ENCODE results near the gene C22orf39.

The C22orf39 gene

GRCh38 chr22:19447330-19448075 lies at the start of gene C22orf39:
TSS of gene C22orf39 (minus strand) at chr22:19447711. CDS start at chr22:19447688, 23 bp downstream.
- peak; percentile 93 for DNase-seq
- no peaks in the 10 kb centered on the region for H3K27me3 ChIP-seq (ENCODE audit: insufficient read depth, low read depth, severe bottlenecking)
- no peak for TF ChIP-seq CTCF (IDR thresholded peaks at IDR 0.05; ENCODE audit: low read depth, low read length)
- H3K36me3 ChIP-seq, result peaks cover 62% of the 10 kb centered on the region
- no peaks in the 10 kb centered on the region for H3K9me3 ChIP-seq (ENCODE audit: severe bottlenecking)
- H3K4me3 ChIP-seq (ENCODE audit: low read depth, low read length), result peak within 1 kb of the TSS; percentile 76
- H3K27ac ChIP-seq, result peak within 1 kb of the TSS; percentile 98

- TF ChIP-seq CTCF (IDR thresholded peaks at IDR 0.05; ENCODE audit: low read depth, low read length), result no peak
- peaks cover 71% of the 10 kb centered on the region for H3K36me3 ChIP-seq
- H3K27ac ChIP-seq, result no peak overlapping the region
- no peaks in the 10 kb centered on the region for H3K9me3 ChIP-seq (ENCODE audit: severe bottlenecking)
- no peak for DNase-seq
- no peaks in the 10 kb centered on the region for H3K27me3 ChIP-seq (ENCODE audit: insufficient read depth, low read depth, severe bottlenecking)
- no peak overlapping the region for H3K4me3 ChIP-seq (ENCODE audit: low read depth, low read length)
Measured at GRCh38 chr22:19497245-19497644, 49.7 kb upstream of the C22orf39 start.

- H3K9me3 ChIP-seq (ENCODE audit: severe bottlenecking), result no peaks in the 10 kb centered on the region
- no peak for TF ChIP-seq CTCF (IDR thresholded peaks at IDR 0.05; ENCODE audit: low read depth, low read length)
- DNase-seq, result no peak
- no peak overlapping the region for H3K27ac ChIP-seq
- no peaks in the 10 kb centered on the region for H3K27me3 ChIP-seq (ENCODE audit: insufficient read depth, low read depth, severe bottlenecking)
- H3K4me3 ChIP-seq (ENCODE audit: low read depth, low read length), result no peak overlapping the region
- peaks cover 69% of the 10 kb centered on the region for H3K36me3 ChIP-seq
Measured at GRCh38 chr22:19496324-19496630, 48.8 kb upstream of the C22orf39 start.

GRCh38 chr22:19495562-19496323 lies 48.2 kb upstream of the C22orf39 start:
- Histone ChIP-seq H3K27me3 (ENCODE audit: insufficient read depth, low read depth, severe bottlenecking) (no peaks in the 10 kb centered on the region), H3K27ac (no peak overlapping the region), H3K9me3 (ENCODE audit: severe bottlenecking) (no peaks in the 10 kb centered on the region), H3K4me3 (ENCODE audit: low read depth, low read length) (no peak overlapping the region), H3K36me3 (peaks cover 73% of the 10 kb centered on the region)
- DNase-seq, result no peak
- no peak for TF ChIP-seq CTCF (IDR thresholded peaks at IDR 0.05; ENCODE audit: low read depth, low read length)

- no peak overlapping the region for H3K27ac ChIP-seq
- no peak for TF ChIP-seq CTCF (IDR thresholded peaks at IDR 0.05; ENCODE audit: low read depth, low read length)
- peaks cover 75% of the 10 kb centered on the region for H3K36me3 ChIP-seq
- DNase-seq, result no peak
- no peaks in the 10 kb centered on the region for H3K9me3 ChIP-seq (ENCODE audit: severe bottlenecking)
- H3K27me3 ChIP-seq (ENCODE audit: insufficient read depth, low read depth, severe bottlenecking), result no peaks in the 10 kb centered on the region
- H3K4me3 ChIP-seq (ENCODE audit: low read depth, low read length), result no peak overlapping the region
Measured at GRCh38 chr22:19494676-19495173, 47.2 kb upstream of the C22orf39 start.
